ENCODE data around the gene PLEKHJ1.
"Not testable (repeated sequence)": the region's sequence is repeated elsewhere in the genome, so short reads cannot be mapped to it uniquely, and the experiment has no call there.

Gene PLEKHJ1, protein sequence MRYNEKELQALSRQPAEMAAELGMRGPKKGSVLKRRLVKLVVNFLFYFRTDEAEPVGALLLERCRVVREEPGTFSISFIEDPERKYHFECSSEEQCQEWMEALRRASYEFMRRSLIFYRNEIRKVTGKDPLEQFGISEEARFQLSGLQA

DNA sequence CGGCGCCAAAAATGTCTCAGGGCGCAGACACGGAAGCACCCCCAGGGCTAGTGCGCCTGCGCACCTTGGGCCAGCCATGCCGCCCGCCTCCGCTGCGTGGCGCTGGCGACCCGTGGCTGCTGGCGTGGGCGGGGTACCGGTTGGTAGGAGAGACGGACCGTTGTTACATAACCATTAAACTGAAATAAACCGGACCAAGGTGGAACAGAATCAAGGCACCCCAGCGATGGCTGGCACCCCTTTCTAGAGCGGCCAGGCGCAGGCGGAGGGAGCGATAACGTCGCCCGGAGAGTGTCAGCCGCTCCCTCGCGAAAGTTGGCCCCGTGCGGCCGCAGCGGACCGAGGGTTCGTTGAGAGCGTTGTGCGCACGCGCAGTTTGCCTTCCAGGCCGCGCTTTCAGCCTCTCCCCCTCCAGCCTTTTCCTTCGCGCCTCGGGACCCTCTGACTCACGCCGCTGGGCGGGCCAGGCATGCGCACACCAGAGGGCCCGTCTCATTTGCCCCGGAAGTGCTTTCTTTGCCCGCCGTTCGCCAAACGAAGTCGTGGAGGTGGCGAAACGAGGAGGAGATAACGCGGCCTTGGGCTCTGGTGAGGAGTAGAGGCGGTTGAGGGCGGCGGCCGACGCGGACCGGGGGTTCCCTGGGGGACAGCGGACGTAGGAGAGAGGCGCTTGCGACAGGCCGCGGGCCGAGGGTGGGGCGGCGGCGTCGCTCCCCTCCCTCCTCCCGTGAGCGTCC is at the start of gene PLEKHJ1, which contains the start of gene SF3A2:
Gene PLEKHJ1, minus strand, starts transcription at position 16 of the 737 bp plus-strand sequence. CDS start 81 bp downstream, outside the sequence.
Gene SF3A2, plus strand, starts transcription at position 511 of the 737 bp plus-strand sequence. CDS start 6,595 bp downstream, outside the sequence.
- peak within 1 kb of the TSS; percentile 86 for H3K4me3 ChIP-seq (ENCODE audit: low read depth, low read length)
- TF ChIP-seq, protein P1, sequence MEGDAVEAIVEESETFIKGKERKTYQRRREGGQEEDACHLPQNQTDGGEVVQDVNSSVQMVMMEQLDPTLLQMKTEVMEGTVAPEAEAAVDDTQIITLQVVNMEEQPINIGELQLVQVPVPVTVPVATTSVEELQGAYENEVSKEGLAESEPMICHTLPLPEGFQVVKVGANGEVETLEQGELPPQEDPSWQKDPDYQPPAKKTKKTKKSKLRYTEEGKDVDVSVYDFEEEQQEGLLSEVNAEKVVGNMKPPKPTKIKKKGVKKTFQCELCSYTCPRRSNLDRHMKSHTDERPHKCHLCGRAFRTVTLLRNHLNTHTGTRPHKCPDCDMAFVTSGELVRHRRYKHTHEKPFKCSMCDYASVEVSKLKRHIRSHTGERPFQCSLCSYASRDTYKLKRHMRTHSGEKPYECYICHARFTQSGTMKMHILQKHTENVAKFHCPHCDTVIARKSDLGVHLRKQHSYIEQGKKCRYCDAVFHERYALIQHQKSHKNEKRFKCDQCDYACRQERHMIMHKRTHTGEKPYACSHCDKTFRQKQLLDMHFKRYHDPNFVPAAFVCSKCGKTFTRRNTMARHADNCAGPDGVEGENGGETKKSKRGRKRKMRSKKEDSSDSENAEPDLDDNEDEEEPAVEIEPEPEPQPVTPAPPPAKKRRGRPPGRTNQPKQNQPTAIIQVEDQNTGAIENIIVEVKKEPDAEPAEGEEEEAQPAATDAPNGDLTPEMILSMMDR (IDR thresholded peaks at IDR 0.05; ENCODE audit: low read depth, low read length) = peak; percentile 96

DNA sequence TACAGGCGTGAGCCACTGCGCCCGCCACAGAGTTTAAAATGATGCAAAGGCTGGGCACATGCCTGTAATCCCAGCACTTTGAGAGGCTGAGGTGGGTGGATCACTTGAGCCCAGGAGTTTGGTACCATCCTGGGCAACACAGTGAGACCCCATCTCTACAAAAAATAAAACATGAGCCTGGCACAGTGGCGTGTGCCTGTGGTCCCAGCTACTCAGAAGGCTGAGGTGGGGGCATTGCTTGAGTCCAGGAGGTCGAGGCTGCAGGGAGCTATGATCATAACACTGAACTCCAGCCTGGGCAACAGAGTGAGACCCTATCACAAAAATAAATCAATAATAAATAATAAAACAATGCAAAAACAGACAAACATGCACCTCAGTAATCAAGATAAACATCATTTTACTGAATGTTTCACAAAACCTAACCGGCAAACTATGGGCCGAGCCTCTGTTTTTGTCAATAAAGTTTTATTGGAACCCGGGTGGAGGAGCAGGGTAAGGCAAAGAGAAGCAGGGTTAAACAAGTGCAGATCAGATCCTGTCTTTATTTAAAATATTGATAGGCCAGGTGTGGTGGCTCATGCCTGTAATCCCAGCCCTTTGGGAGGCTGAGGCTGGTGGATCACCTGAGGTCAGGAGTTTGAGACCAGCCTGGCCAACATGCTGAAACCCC is 47.8 kb upstream of the PLEKHJ1 start:
- H3K4me3 ChIP-seq (ENCODE audit: low read depth, low read length) = no peak overlapping the region
- TF ChIP-seq, protein P1 (IDR thresholded peaks at IDR 0.05; ENCODE audit: low read depth, low read length) = no peak

DNA sequence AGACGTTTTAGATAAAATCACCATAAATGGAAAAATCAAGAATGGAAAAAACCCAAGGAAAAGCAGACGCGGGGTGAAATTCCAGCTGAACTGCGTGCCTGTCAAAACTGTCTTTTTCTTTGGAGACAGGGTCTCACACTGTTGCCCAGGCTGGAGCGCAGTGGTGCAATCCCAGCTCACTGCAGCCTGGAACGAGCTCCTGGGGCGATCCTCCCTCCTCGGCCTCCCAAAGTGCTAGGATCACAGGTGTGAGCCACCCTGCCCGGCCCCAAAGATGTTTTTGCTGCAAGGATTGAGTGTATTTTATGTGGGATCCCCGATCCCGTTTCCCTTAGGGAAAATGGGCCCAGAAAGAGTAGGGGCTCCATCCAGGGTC is 46.7 kb upstream of the PLEKHJ1 start:
- TF ChIP-seq, protein P1 (IDR thresholded peaks at IDR 0.05; ENCODE audit: low read depth, low read length) = no peak
- H3K4me3 ChIP-seq (ENCODE audit: low read depth, low read length) = no peak overlapping the region

DNA sequence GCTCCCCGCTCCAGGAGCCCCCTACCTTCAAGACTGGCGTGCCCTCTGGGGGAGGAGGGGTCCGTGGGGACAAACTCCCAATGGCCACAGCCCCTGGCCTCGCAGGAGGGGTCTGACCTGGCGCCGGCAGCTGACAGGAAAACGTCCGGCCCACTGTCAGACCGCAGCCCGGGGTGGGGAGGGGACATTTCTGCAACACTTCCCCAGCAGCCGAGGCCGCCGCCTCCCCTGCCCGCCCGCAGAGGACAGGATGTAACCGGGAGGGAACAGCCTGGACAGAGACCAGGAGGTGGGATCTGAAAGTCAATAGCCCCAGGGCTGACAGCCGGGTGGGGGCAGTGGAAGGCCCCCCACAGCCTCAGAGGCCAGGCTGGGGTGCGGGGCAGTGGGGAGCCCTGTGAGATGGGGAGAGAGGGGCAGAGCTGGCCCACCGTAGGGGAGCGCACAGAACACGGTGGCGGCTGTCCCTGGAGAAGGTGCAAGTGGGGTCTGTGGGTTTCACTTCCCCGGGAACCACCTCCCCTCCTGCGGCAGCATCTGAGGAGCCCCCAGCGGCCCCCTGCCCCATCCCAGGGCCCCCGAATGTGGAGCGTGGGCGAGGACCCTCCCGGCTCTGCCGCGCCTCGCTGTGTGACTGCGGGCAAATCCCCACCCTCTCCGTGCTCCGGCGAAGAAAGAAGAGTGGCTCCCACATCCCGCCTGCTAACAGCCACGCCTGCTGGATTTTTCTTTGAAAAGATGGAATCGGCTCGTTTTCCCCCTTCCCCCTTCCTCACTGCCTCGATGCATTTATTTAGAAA is 46.1 kb upstream of the PLEKHJ1 start, which contains the start of gene PEAK3:
Gene PEAK3, minus strand, starts transcription at position 114 of the 800 bp plus-strand sequence. CDS start 1,244 bp downstream, outside the sequence.
- peak within 1 kb of the TSS; percentile 24 for H3K4me3 ChIP-seq (ENCODE audit: low read depth, low read length)
- TF ChIP-seq, protein P1 (IDR thresholded peaks at IDR 0.05; ENCODE audit: low read depth, low read length) = no peak

DNA sequence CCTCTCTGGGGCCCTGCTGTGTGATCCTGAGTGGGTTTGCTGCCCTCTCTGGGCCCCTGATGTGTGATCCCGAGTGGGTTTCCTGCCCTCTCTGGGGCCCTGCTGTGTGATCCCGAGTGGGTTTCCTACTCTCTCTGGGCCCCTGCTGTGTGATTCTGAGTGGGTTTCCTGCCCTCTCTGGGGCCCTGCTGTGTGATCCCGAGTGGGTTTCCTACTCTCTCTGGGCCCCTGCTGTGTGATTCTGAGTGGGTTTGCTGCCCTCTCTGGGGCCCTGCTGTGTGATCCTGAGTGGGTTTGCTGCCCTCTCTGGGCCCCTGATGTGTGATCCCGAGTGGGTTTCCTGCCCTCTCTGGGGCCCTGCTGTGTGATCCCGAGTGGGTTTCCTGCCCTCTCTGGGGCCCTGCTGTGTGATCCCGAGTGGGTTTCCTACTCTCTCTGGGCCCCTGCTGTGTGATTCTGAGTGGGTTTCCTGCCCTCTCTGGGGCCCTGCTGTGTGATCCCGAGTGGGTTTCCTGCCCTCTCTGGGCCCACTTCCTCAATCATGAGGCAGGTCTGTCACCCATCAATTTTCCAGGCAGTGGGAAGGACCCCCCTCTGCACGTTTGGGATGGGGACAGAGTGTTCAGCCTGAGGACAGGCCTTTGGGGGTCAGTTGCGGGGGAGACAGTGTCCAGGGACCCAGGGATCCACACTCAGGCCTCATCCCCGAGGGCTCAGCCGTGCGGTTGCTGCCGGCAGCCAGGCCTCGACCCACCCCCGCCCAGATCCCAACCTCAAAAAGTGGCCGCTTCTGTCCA is 45.3 kb upstream of the PLEKHJ1 start:
- not testable (repeated sequence) for H3K4me3 ChIP-seq (ENCODE audit: low read depth, low read length)

DNA sequence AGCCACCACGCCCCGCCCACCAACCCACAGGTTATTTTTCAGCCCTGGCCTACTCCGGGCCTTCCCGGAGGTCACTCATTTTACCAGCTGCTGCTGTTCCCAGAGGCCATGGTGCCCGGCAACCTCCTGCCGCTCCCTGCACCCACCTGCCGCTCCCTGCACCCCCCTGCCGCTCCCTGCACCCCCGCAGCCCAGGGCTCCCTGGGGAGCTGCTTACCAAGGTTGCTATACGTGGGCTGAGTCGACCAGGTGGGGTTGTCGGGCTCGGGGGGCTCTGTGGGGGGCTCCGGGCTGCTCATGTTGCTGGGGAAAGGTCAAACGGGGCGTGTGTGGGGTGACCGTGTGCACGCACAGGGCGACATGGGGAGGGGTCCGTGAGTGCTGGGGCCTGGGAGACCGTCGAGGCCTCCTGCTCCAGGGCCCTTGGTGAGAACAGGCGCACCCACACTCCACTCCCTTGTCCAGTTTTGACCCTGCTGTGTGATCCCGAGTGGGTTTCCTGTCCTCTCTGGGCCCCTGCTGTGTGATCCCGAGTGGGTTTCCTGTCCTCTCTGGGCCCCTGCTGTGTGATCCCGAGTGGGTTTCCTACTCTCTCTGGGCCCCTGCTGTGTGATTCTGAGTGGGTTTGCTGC is 44.6 kb upstream of the PLEKHJ1 start:
- TF ChIP-seq, protein P1 (IDR thresholded peaks at IDR 0.05; ENCODE audit: low read depth, low read length) = no peak
- H3K4me3 ChIP-seq (ENCODE audit: low read depth, low read length) = no peak overlapping the region
